GM20000 (cell line): ENCODE measurements around the gene S100P.
"Not testable (repeated sequence)": the region's sequence is repeated elsewhere in the genome, so short reads cannot be mapped to it uniquely, and the experiment has no call there.

Experiments
- DNase-seq: peaks from one replicate; pipeline ENCODE4 v3.0.0; 2012; ENCODE audit warnings: low spot score
- TF ChIP-seq, protein P1 (sequence below): IDR thresholded peaks from 2 replicates; pipeline ENCODE4 v1.5.1; 2012; ENCODE audit warnings: mild to moderate bottlenecking, control low read depth; ENCODE audit errors: extremely low read depth, missing control alignments

Gene S100P

DNA sequence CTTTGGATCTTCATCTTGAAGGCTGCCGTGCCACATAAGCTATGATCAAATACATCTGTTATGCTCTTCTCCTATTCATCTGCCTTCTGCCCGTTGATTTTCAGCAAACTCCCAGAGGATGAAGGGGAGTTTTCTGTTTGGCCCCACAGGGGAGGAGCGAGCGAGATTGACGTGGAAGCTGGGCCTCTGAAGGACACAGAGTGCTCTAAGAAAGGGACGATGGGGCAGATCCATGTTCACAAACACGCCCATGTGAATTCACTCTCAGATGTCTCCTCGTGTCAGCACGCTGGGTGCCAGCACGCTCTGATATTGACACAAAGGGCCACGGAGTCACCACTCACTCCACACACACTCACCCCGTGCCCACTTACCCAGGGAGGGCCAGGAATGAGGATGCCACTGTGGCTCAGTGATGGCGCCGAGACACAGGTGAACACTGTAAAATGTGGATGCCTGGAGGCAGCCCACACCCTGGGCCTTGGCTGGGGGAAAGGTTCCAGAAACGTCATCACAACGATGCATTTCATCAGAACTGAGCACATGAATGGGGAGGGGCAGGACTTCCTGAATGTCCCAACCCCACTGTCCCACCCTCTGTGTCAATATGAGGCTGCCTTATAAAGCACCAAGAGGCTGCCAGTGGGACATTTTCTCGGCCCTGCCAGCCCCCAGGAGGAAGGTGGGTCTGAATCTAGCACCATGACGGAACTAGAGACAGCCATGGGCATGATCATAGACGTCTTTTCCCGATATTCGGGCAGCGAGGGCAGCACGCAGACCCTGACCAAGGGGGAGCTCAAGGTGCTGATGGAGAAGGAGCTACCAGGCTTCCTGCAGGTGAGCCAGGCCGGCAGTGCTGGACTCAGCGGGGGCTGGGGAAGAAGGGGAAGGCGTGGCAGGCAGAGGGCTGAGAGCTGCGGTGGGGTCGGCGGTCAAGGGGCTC lies at the start of gene S100P:
Gene S100P (plus strand): TSS at position 648 of the 946 bp plus-strand sequence. CDS start 55 bp downstream, at position 703.
- no peak for DNase-seq
- TF ChIP-seq, protein P1, sequence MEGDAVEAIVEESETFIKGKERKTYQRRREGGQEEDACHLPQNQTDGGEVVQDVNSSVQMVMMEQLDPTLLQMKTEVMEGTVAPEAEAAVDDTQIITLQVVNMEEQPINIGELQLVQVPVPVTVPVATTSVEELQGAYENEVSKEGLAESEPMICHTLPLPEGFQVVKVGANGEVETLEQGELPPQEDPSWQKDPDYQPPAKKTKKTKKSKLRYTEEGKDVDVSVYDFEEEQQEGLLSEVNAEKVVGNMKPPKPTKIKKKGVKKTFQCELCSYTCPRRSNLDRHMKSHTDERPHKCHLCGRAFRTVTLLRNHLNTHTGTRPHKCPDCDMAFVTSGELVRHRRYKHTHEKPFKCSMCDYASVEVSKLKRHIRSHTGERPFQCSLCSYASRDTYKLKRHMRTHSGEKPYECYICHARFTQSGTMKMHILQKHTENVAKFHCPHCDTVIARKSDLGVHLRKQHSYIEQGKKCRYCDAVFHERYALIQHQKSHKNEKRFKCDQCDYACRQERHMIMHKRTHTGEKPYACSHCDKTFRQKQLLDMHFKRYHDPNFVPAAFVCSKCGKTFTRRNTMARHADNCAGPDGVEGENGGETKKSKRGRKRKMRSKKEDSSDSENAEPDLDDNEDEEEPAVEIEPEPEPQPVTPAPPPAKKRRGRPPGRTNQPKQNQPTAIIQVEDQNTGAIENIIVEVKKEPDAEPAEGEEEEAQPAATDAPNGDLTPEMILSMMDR = no peak

DNA sequence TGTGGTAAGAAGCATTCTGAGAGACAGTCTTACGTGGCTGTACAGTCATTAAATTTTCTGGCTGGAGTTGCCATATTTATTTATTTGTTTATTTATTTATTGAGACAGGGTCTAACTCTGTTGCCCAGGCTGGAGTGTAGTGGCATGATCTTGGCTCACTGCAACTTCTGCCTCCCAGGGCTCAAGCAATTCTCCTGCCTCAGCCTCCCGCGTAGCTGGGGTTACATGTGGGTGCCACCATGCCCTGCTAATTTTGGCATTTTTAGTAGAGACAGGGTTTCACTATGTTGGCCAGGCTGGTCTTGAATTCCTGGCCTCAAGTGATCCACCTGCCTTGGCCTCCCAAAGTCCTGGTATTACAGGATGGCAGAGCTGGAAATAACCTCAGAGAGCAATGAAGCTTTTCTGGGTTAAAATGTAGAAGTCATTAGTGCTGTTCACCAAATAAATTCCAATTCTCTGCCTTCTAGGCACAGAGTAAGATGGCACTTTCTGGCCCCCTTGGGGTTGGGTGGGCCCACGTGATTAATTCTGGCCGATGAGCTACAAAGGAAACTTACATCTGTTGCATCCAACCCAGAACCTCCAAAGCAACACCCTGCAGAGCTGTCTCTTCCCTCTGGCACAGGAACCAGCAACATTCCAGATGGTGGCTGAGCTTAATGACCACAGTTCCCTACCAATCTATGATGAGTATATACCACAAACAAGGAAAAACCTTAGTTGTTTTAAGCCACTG lies 48.7 kb upstream of the S100P start:
- no peak for DNase-seq
- TF ChIP-seq, protein P1 = no peak

GRCh38 chr4:6647169-6647568 lies 46.5 kb upstream of the S100P start:
- DNase-seq = no peak
- TF ChIP-seq, protein P1 = no peak

GRCh38 chr4:6647582-6648230 lies 46.0 kb upstream of the S100P start:
- no peak for DNase-seq

GRCh38 chr4:6649216-6649615 lies 44.5 kb upstream of the S100P start:
- TF ChIP-seq, protein P1 = no peak
- no peak for DNase-seq

More at GRCh38 chr4:6647582-6648230, 46.0 kb upstream of the S100P start:
- TF ChIP-seq, protein P1 = no peak

DNA sequence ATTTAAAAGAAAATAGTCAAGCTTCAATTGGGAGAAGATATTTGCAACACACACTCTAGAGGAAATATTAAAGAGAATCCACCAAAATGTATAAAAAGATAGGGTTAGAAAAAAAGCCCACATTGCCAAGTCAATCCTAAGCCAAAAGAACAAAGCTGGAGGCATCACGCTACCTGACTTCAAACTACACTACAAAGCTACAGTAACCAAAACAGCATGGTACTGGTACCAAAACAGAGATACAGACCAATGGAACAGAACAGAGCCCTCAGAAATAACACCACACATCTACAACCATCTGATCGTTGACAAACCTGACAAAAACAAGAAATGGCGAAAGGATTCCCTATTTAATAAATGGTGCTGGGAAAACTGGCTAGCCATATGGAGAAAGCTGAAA lies 39.5 kb upstream of the S100P start:
- not testable (repeated sequence) for DNase-seq

- DNase-seq = not testable (repeated sequence)
Observed at GRCh38 chr4:6655291-6655690, 38.4 kb upstream of the S100P start.

DNA sequence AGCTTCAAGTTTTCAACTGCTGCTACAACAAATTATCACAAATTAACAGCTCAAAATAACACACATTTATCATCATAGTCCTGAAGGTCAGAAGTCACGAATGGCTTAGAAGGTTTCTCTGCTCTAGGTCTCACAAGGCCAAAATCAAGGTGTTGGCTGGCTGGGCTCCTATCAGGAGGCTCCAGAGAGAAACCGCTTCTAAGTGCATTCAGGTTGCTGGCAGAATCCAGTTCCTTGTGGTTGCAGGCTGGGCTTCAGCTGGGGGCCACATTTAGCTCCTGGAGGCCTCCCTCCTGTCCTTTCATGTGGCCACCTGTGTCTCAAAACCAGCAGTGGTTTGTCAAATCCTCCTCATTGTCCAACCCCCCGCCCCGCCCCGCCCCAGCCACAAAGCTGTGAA lies 37.8 kb upstream of the S100P start:
- TF ChIP-seq, protein P1 = no peak
- no peak for DNase-seq
